ES-I3 (cell line): Measurements from ENCODE around the gene UGT1A3.

Experiments used
- H3K36me3 ChIP-seq: 2 replicates; pipeline ENCODE4 v1.6.1; 2013; ENCODE audit warnings: mild to moderate bottlenecking, low read length, control low read depth, moderate library complexity; ENCODE audit not compliant: insufficient read depth
- H3K4me1 ChIP-seq: 2 replicates; pipeline ENCODE4 v1.6.1; 2013; ENCODE audit warnings: mild to moderate bottlenecking, control low read depth, low read length; ENCODE audit not compliant: insufficient read depth
- H3K9ac ChIP-seq: 2 replicates; pipeline ENCODE4 v1.6.1; 2013; ENCODE audit warnings: low read depth, mild to moderate bottlenecking, low read length, moderate library complexity
- H3K9me3 ChIP-seq: 2 replicates; pipeline ENCODE4 v1.6.1; 2013; ENCODE audit warnings: mild to moderate bottlenecking, low read length, moderate library complexity; ENCODE audit not compliant: control insufficient read depth, insufficient read depth

UGT1A3 gene

GRCh38 chr2:233817995-233818638, 89.3 kb downstream of the UGT1A3 start:
- H3K9ac ChIP-seq: no peak overlapping the region
- H3K36me3 ChIP-seq: no peaks in the 10 kb centered on the region
- no peaks in the 10 kb centered on the region for H3K9me3 ChIP-seq
- H3K4me1 ChIP-seq: no peaks in the 10 kb centered on the region

- Histone ChIP-seq H3K9ac (no peak overlapping the region), H3K4me1 (no peaks in the 10 kb centered on the region), H3K36me3 (no peaks in the 10 kb centered on the region), H3K9me3 (no peaks in the 10 kb centered on the region)
Observed at GRCh38 chr2:233818639-233819621, 90.1 kb downstream of the UGT1A3 start.

GRCh38 chr2:233819884-233820773, 91.3 kb downstream of the UGT1A3 start:
- Histone ChIP-seq H3K4me1 (no peaks in the 10 kb centered on the region), H3K9ac (no peak overlapping the region), H3K36me3 (no peaks in the 10 kb centered on the region), H3K9me3 (no peaks in the 10 kb centered on the region)

- Histone ChIP-seq H3K36me3 (no peaks in the 10 kb centered on the region), H3K9me3 (no peaks in the 10 kb centered on the region), H3K9ac (no peak overlapping the region), H3K4me1 (no peaks in the 10 kb centered on the region)
Observed at GRCh38 chr2:233820774-233821105, 91.9 kb downstream of the UGT1A3 start.

GRCh38 chr2:233821196-233821595, 92.4 kb downstream of the UGT1A3 start:
- H3K9ac ChIP-seq: no peak overlapping the region
- no peaks in the 10 kb centered on the region for H3K36me3 ChIP-seq
- H3K4me1 ChIP-seq: no peaks in the 10 kb centered on the region
- no peaks in the 10 kb centered on the region for H3K9me3 ChIP-seq

GRCh38 chr2:233821709-233822100, 92.9 kb downstream of the UGT1A3 start:
- Histone ChIP-seq H3K9ac (no peak overlapping the region), H3K9me3 (no peaks in the 10 kb centered on the region), H3K36me3 (no peaks in the 10 kb centered on the region), H3K4me1 (no peaks in the 10 kb centered on the region)

- no peaks in the 10 kb centered on the region for H3K4me1 ChIP-seq
- no peaks in the 10 kb centered on the region for H3K9me3 ChIP-seq
Observed at GRCh38 chr2:233822101-233822771, 93.4 kb downstream of the UGT1A3 start.

More at GRCh38 chr2:233822101-233822771, 93.4 kb downstream of the UGT1A3 start:
- no peaks in the 10 kb centered on the region for H3K36me3 ChIP-seq
- no peak overlapping the region for H3K9ac ChIP-seq
